SU-DHL-6 (cell line): ENCODE data around the gene OLFM1.

Source experiments
- H2AFZ ChIP-seq: fragments of 200-600 bp; sonication (generic); 2 replicates; pipeline ENCODE4 v1.6.1; 2014; ENCODE audit warnings: low read depth, mild to moderate bottlenecking, moderate library complexity, mixed read lengths, antibody characterized with exemption, low read length; ENCODE audit not compliant: severe bottlenecking
- H3F3A ChIP-seq: fragments of 200-600 bp; shearing (Covaris generic); 2 replicates; pipeline ENCODE4 v1.6.0; 2016; ENCODE audit warnings: antibody characterized with exemption, mild to moderate bottlenecking; ENCODE audit not compliant: insufficient read depth
- H3K27ac ChIP-seq: fragments of 200-600 bp; sonication (generic); 2 replicates; pipeline ENCODE4 v1.5.1; 2016; ENCODE audit warnings: low read depth, mild to moderate bottlenecking, low read length, moderate library complexity, mixed read lengths
- H3K27me3 ChIP-seq: fragments of 200-600 bp; sonication (generic), shearing (Covaris generic); 2 replicates; pipeline ENCODE4 v1.6.0; 2014; ENCODE audit warnings: mild to moderate bottlenecking, low read length
- H3K36me3 ChIP-seq: fragments of 200-600 bp; sonication (generic); 2 replicates; pipeline ENCODE4 v1.6.1; 2014; ENCODE audit warnings: mild to moderate bottlenecking, low read length, mixed read lengths
- H3K4me2 ChIP-seq: fragments of 300-600, 200-600 bp; shearing (Covaris generic), sonication (generic); 2 replicates; pipeline ENCODE4 v1.6.0; 2014; ENCODE audit warnings: low read length, low read depth, mild to moderate bottlenecking; ENCODE audit not compliant: poor library complexity, severe bottlenecking
- H3K4me3 ChIP-seq: fragments of 200-600 bp; sonication (generic); 2 replicates; pipeline ENCODE4 v1.5.1; 2014; ENCODE audit warnings: antibody characterized with exemption, low read length, mild to moderate bottlenecking, mixed read lengths; ENCODE audit not compliant: insufficient read depth, poor library complexity, severe bottlenecking
- H3K79me2 ChIP-seq: fragments of 200-600 bp; sonication (generic); 2 replicates; pipeline ENCODE4 v1.6.1; 2014; ENCODE audit warnings: mild to moderate bottlenecking, low read length, moderate library complexity; ENCODE audit not compliant: insufficient read depth
- H3K9ac ChIP-seq: fragments of 200-600 bp; sonication (generic); 2 replicates; pipeline ENCODE4 v1.7.0; 2014; ENCODE audit warnings: mild to moderate bottlenecking, low read length
- H3K9me2 ChIP-seq: fragments of 200-600 bp; sonication (generic); replicated peaks from 2 replicates; pipeline ENCODE4 v1.6.1; 2014; ENCODE audit warnings: low read length; ENCODE audit not compliant: insufficient read depth
- H3K9me3 ChIP-seq: fragments of 200-600 bp; sonication (generic); 2 replicates; pipeline ENCODE4 v1.6.1; 2014; ENCODE audit warnings: low read length, mixed read lengths; ENCODE audit not compliant: insufficient read depth
- H4K20me1 ChIP-seq: fragments of 200-600 bp; sonication (generic); 2 replicates; pipeline ENCODE4 v1.6.1; 2014; ENCODE audit warnings: low read depth, mild to moderate bottlenecking, antibody characterized with exemption, low read length, moderate library complexity, mixed read lengths
- CTCF ChIP-seq: fragments of 200-600 bp; sonication (generic); IDR thresholded peaks from one replicate; pipeline ENCODE4 v1.5.1; 2017; ENCODE audit warnings: antibody characterized with exemption, mild to moderate bottlenecking, low read length, moderate library complexity; ENCODE audit not compliant: insufficient read depth, poor library complexity, severe bottlenecking
- EZH2phosphoT487 ChIP-seq: fragments of 200-600 bp; sonication (generic), shearing (Covaris generic); conservative IDR thresholded peaks from 2 replicates; pipeline ENCODE4 v1.6.1; 2018; ENCODE audit warnings: mild to moderate bottlenecking, antibody characterized with exemption, low read length, moderate library complexity, mixed read lengths

The OLFM1 gene

GRCh38 chr9:135076143-135076875, 11.2 kb upstream of the OLFM1 start:
- Histone ChIP-seq H3K4me2 (no peak overlapping the region), H3K27me3 (no peaks in the 10 kb centered on the region), H3K9me3 (no peaks in the 10 kb centered on the region), H3K9me2 (no peaks in the 10 kb centered on the region), H3K9ac (no peak overlapping the region), H2AFZ (no peak overlapping the region), H3K4me3 (no peak overlapping the region), H3K79me2 (no peaks in the 10 kb centered on the region), H4K20me1 (no peaks in the 10 kb centered on the region), H3K27ac (no peak overlapping the region), H3F3A (no peaks in the 10 kb centered on the region), H3K36me3 (no peaks in the 10 kb centered on the region)
- TF ChIP-seq CTCF = no peak
- TF ChIP-seq EZH2phosphoT487 = no peak

- H3K79me2 ChIP-seq = no peaks in the 10 kb centered on the region
- no peaks in the 10 kb centered on the region for H3K27me3 ChIP-seq
- no peaks in the 10 kb centered on the region for H3K9me3 ChIP-seq
- no peak overlapping the region for H3K4me2 ChIP-seq
- no peaks in the 10 kb centered on the region for H4K20me1 ChIP-seq
- no peaks in the 10 kb centered on the region for H3K36me3 ChIP-seq
- TF ChIP-seq EZH2phosphoT487 (no peak), CTCF (no peak)
- H3K4me3 ChIP-seq = no peak overlapping the region
- no peaks in the 10 kb centered on the region for H3F3A ChIP-seq
- no peak overlapping the region for H3K9ac ChIP-seq
- H3K27ac ChIP-seq = no peak overlapping the region
- no peaks in the 10 kb centered on the region for H3K9me2 ChIP-seq
- H2AFZ ChIP-seq = no peak overlapping the region
Measured at GRCh38 chr9:135076876-135077430, 10.5 kb upstream of the OLFM1 start.

GRCh38 chr9:135077497-135078200, 9.8 kb upstream of the OLFM1 start:
- Histone ChIP-seq H2AFZ (no peak overlapping the region), H3K9ac (no peak overlapping the region), H3K9me2 (no peaks in the 10 kb centered on the region), H3K27me3 (no peaks in the 10 kb centered on the region), H3K79me2 (no peaks in the 10 kb centered on the region), H4K20me1 (no peaks in the 10 kb centered on the region), H3F3A (no peaks in the 10 kb centered on the region), H3K9me3 (no peaks in the 10 kb centered on the region), H3K4me2 (no peak overlapping the region), H3K4me3 (no peak overlapping the region), H3K36me3 (no peaks in the 10 kb centered on the region), H3K27ac (no peak overlapping the region)
- no peak for TF ChIP-seq EZH2phosphoT487
- no peak for TF ChIP-seq CTCF
